HG03280 (cell line): ENCODE data around the gene IGSF21.

Experiments used
- ATAC-seq: cut with Tn5 transposase; IDR thresholded peaks from one replicate; pipeline ENCODE4 v1.9.1; 2021; ENCODE audit warnings: mild to moderate bottlenecking, moderate library complexity; ENCODE audit not compliant: unreplicated experiment

Gene IGSF21

DNA sequence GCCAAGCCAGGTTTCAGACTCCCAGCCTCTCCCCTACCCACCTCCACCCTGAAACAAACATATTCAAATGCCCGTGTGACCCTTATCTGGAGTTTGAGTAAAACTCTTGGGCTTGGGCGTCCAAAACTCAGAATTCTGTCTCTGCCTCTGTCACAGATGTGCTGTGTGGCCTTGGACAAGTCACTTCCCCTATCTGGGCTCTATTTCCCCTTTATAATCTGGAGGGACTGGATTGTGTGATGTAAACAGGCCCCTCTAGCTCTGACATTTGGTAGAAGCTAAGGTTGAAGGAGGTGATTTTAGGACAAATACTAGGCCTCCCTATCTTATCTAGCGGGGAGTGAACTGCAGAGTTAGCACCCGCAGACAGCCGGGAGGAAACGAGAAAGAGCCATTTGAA lies 67.5 kb downstream of the IGSF21 start:
- ATAC-seq, result no peak

DNA sequence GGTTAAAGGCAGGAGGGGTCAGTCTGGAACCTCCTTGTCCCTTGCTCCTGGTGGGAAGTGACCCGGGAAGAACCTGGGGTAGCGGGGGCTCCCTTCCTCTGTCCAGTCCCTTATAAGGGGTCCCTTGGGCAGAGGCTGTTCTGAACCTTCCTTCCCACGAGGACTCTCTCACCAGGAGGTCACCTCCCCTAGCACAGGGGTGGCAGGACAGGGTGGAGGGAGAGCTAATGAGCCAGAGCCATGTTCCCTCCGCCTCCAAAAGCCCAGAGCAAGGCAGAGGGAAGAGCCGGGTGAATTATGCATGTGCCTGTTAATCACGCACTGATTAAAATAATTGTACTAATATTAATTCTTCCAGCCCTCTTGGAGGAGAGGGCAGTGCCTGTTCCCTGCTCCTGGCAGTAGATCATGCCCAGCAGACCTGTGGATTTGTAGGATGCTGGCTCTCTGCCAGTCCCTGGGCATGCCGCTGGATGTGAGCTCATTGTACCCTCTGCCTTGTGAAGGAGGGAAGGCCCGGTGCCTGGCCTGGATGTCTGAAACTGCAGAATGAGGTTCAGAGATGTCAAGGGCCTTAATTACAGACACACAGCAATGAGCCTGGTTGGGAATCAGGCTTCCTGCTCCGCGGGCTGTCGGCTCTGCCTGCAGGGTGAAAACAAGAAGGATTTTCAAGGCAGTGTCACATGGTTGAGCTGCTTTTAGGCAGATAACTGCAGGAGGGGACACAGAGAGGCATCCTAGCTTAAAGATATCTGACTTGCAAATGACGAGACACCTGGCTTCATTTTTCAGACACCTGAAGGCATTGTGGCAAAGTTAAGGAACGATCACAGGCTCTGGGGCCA lies 68.2 kb downstream of the IGSF21 start:
- no peak for ATAC-seq

DNA sequence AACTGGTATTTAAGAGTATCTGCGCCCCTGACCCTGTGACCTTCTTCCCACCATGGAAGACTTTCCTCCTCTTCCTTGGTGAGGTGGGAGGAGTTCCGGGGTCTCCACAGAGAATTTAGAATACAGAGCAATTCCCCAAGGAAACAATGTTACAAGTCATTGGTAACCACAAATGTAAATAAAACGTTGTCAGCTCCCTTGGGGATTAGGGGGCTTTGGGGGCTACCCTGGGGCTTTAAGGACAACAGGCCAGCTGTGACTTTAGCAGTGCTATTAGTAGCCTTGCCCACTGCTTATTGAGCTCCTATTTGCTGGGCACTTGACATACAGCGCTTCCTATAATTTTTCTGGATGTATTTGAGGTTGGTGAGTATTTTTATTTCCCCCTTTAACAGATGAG lies 69.0 kb downstream of the IGSF21 start:
- no peak for ATAC-seq

DNA sequence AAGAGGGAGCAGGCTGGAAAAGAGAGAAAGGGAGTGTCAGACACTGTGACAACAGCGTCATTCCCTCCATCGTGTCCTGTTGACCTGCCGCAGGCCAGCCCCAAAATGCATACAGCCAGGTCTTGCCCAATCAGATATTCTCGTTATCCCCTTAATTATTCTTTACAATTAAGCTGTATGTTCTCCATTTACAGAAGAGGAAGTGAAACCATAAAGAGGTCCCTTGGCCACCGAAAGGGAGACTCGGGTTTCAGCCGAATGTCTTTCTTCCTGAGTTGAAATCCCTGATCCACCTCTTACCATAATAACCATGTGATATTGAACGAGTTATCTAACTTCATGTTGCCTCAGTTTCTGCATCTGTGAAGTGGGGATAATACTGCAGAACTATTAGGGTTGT lies 70.5 kb downstream of the IGSF21 start:
- ATAC-seq, result no peak

DNA sequence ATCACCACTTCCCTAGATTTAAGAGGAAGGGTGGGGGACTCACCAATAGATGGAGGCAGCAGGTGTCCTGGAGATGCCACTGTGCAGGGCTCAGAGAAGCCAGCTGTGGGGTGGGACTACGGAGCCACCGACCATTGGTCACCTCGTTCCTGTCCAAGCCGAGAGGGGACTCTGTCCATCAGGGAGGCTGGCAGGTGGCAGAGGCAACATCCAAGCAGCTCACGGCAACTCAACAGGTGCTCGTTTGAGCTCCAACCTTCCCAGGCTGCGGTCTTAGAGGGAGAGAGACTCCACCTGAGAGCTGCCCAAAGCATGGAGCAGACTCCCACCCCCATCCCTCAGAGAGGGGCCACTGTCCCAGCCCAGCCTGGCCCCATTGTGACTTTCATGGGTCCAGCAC lies 71.4 kb downstream of the IGSF21 start:
- no peak for ATAC-seq

DNA sequence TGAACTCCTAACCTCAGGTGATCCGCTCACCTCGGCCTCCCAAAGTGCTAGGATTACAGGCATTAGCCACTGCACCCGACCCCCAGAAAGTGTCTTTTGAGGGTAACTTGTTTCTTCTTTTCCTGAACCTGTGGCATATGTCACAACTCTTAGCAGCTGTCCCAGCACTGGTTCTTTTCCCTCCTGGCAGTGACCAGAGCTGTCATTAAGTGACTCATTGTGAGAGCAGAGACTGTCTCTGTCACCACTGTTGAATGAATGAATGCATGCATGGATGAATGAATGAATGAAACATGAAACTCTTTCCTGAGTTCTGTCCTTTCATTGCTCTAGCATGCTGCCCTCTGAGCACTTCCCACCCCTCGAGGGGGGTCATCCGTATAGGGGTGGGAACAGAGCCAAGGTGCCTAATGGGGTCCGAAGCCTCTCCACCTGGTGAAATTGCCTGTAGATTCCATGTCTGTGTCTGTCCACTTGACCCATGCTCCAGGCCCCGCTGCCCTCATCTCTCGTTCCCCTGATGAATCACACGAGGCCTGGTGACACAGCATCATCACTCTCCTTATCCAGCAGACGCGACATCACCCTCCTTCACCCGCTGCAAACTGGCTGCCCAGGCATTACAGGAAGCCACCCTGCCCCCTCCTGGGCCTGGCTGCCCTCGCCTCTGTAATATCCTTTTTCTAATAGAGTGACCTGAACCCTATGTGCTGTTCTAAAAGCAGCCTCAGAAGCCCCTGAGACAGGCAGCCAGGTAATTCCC lies 75.0 kb downstream of the IGSF21 start:
- no peak for ATAC-seq

DNA sequence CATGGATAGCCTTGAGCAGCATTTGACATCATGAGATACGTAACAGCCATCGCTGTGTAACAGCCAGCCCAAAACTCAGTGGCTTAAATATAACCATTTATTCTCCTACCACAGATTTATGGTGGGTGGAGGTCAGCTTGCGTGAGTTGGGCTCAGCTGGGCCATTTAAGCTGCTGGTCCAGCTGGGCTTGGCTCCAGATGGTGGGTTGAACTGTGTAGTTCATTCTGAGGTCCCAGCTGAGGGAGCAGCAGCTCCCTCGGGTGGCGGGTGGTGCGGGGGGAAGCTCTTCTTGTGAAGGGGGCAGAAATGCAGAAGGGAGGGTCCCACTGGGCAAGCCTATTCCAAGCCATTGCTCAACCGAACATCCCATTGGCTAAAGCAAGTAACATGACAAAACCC lies 75.9 kb downstream of the IGSF21 start:
- no peak for ATAC-seq

DNA sequence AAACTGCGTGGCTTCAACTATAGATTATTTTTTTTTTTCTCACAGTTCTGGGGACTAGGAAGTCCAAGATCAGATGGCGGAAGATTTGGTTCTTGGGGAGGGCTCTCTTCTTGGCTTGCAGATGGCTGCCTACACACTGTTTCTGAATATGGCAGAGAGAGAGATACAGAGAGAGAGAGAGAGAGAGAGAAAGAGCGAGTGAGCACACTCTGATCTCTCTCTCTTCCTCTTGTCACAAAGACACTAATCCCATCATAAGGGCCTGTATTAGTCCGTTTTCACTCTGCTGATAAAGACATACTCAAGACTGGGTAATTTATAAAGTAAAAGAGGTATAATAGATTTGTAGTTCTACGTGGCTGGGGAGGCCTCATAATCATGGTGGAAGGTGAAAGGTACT lies 79.5 kb downstream of the IGSF21 start:
- no peak for ATAC-seq

DNA sequence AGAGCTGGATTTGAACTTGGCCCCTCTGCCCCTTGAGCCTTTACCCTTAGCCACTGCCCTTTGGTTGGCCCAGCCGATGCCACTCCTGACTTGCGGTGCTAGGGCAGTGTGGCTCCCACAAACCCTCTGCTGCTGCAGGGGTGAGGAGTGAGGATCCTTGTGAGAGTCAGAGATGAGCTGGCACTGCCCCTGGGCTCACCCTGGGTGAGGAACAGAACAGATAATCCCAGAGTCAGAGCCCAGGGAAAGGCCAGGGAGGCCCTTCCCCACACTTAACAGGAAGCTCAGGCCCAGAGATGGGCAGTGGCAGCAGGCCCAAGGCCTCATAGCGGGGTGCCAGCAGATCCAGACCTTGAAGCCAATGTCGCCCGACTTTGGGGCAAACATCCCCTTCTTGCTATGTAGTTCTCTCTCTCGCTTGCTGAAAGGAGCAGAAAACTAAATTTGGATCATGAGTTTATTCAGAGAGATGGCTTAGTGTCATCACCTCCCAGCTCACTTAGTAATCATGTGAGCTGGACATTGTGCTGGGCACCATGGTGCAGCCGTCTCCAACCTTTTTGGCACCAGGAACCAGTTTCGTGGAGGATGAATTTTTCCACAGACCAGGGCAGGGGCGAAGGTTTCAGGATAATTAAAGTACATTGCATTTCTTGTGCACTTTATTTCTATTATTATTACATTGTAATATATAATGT lies 81.4 kb downstream of the IGSF21 start:
- ATAC-seq, result no peak

DNA sequence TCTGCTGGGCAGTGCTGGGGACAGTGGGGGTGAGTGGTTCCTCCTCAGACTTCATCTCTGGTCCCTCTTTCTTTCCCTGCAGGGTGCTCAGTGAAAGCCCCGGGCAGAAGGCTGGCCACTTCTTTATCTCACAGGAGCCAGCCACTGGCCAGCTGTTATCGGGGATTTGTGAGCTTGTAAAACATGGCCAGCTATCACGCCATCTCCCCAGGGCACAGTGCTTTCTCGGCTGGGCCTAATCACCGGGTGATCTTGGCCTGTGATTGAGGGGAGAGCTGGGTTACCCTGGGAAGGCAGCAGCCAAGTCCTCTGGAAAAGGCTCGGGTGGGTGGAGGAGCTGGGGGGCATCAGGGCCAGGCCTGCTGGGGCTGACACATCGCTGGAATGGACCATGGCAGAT lies 83.0 kb downstream of the IGSF21 start:
- ATAC-seq, result no peak

DNA sequence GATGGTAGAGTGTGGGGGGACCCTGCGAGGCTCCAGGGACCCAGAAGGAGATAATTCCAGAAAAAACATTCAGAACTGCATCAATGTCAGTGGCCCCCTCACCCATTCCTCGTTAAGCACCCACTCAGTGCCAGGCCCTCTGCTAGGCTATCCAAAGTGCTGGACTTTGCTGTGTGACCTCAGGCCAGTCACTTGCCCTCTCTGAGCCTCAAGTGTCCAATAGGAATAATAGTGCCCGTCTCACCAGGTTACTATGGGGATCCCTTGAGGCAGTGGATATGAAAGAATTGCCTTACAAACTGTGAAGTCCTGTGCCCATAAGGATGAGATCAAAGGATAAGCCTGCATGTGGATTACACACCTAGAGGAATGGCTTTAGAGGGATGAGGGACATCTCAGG lies 83.4 kb downstream of the IGSF21 start:
- ATAC-seq, result no peak

DNA sequence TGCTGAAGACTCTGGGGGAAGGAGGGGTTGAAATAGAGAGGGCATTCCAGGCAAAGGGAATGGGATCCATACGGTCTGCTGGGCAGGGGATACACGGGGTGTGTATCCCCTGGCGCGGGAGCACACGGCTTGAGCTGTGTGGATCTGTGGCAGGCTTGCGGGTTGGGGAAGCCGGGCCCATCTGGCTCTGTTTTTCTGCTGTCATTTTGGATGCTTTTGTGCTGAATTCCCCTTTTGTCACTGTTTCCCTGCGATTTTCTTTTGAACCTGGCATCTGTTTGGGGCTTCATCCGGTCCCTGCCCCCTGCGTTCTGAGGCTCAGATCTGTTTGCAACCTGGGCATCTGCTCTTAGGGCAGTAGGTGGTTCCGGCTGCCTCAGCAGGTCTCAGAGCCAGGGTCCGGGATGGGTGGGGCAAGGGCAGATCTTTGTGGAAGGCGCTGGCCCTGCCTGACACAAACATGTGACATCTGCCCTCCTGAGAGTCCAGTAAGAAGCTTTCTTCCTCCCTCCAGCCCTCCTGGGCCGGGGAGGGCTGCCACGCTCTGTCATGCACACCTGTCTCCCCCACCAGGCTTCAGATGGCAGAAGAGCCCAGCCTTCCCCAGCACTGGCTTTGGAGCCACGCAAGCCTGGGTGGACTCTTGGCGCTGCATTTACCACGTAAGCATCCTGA lies 84.0 kb downstream of the IGSF21 start:
- ATAC-seq, result no peak

DNA sequence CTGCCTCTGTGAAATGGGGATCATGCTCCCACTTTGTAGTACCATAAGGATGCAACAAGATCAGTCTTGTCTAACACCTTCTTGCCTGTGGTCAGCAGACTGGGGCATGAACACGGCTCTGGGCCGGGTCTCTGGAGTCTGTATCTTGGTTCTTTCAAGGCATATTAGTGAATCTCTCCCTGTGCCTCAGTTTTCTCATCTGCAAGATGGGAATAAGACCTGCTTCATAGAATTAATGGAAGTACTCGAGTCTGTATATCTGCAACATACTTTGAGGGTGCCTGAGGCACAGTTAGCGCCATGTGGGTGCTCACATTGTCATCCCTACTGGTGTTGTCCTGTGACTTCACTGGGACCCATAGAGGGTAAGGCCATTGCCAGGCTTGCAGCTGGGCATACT lies 84.6 kb downstream of the IGSF21 start:
- no peak for ATAC-seq

DNA sequence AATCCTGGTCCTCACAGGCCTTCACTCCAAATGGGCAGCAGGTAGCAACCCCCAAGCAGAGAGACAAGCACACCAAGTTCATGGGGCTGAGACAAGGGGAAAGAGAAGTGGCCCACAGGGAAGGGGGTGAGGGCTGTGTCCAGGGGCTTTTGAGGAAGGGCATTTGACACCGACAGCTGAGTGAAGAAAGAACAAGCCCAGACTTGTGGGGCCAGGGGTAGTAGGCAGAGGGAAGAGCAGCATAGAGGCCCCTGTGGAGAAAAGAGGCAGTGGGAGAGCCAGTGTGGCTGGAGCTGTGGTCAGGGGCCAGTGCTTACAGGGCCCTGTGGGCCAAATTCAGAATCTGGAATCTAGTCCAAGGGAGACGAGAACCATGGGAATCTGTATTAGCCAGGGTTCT lies 85.4 kb downstream of the IGSF21 start:
- no peak for ATAC-seq

DNA sequence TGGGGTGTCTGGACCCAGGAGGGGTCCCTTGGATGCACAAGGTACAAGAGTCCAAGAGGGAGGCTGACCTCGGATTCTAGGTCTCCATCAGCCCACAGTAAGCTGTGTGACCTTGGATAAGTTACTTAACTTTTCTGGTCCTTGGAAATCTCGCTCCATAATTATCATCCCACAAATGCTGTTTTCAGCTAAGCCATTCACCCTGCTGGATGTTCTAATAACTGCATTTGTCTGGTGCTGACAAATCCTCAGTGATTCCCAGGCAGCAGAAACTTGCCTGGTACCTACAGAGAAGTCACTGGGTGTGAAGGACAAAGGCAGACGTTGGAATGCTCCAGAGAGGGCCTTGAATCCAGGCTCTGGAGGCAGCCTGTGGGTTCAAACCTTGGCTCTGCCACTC lies 89.7 kb downstream of the IGSF21 start:
- no peak for ATAC-seq

DNA sequence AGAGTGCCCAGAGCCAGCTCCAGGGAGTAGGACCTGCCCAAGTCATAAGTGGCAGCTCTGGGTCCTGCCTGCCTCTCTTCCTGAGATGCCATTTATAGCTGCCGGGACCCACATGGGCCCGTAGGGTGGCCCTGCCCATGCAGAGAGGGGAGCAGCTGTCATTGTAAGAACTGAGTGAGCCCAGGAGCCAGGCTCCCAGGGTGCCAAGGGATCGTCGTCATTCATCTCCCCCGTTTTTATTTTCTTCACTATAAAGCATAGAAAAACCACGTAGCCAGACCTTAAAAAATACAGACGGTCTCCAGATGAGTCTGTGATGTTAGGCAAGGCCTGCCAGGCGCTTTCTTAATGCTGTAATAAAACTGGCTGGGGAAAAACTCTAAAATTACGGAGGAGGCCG lies 90.7 kb downstream of the IGSF21 start:
- no peak for ATAC-seq

DNA sequence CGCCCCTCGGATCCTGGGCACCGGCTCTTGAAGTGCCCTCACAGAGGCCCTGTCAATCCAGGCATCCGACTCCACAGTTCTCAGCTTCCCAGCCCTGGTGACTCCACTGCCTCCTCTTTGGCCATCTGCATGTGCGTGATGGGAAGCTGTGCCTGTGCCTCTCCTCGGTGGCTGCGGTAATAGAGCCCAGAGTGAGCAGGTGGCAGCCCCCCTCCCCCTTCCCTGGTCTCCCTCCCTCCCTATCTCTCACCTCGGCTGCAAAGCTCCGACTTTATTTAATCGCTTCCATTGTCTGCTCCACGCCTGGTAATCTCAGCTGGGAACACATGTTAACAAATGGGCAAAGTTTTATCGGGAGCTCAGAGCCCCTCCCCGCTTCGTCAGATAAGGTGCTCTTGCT lies 91.9 kb downstream of the IGSF21 start:
- no peak for ATAC-seq

DNA sequence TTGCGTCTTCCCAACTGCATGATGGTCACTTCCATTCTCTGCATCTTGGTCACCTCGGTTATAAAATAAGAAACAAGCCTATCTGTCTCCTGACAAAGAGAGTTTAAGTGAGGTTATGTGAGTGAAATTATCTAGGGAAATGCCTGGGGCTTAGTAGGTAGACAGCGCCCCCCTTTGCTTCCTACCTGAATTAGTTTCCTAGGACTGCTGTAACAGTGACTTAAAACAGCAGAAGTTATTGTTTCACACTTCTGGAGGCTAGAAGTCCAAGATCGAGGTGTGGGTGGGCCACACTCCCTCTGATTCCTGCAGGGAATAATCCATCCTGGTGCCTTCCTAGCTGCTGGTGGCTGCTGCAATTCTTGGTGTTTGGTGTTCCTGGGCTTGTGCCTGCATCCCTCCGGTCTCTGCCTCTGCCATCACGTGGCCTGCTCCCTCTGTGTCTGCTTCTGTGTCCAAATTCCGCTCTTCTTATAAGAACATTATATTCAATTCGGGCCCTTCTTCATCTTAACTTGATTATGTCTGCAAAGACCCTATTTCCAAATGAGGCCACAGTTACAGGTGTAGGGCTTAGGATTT lies 92.6 kb downstream of the IGSF21 start:
- no peak for ATAC-seq

DNA sequence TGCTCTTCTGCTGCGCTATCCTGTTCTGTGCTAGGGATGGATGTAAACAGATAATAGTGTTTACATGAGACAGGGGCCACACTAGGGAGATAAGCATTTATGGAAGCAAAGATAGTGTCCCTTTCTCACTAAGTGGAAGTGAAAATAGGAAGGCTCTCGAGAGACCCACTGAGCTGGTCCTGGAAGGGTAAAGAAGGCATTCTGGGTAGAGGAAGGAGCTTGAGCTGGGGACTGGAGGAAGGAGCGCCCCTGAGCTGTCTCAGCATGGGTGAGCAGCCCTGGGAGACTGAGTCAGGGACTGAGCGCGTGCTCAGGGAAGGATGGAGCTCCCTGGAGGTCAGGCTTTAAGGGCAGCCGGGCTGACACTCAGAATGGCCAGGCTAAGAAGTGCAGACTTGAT lies 93.3 kb downstream of the IGSF21 start:
- ATAC-seq, result no peak

DNA sequence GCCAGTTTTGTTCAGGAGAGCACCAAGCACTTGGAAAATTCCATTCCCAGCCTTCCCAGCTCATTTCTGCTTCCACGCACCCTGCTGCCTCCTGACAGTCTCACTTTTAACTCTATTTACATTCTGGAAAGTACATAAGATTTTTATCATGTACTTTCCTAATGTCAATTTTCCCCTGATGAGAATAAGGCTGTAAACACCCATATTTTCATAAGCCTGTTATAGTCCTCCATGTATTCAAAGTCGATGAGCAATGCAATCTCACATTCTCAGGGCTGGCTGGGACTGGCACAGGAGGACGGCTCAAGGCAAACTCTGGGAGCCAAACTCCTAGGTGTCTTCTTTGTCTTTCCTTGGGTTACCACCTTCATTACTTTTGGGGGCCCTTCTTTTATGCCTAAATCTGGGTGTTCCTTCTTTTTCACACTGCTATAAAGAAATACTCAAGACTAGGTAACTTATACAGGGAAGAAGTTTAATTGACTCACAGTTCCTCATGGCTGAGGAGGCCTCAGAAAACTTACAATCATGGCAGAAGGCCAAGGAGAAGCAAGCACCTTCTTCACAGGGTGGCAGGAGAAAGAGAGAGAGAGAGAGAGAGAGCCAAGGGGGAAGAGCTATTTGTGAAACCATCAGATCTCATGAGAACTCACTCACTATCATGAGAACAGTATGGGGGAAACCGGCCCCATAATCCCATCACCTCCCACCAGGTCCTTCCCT lies 94.6 kb downstream of the IGSF21 start:
- no peak for ATAC-seq
